ENCODE measurements around the gene IL12RB1.

GRCh38 chr19:18110609-18111232 is 24.0 kb upstream of the IL12RB1 start:
- TF ChIP-seq CTCF (IDR thresholded peaks at IDR 0.05; ENCODE audit: low read depth, low read length) (no peak), EZH2phosphoT487 (IDR thresholded peaks at IDR 0.05; ENCODE audit: low read depth) (no peak)

All from OCI-LY3 (cell line).